DND-41 (cell line): ENCODE measurements around the gene EIF4H.

Source experiments
- ATAC-seq: fragments of 200-7000 bp; cut with Tn5 transposase; 3 replicates; pipeline ENCODE4 v1.9.1; 2021; ENCODE audit warnings: low read depth; ENCODE audit not compliant: insufficient read depth
- DNase-seq: peaks from one replicate; pipeline ENCODE4 v3.0.0-alpha.2; 2020
- H2AFZ ChIP-seq: 2 replicates; pipeline ENCODE4 v1.6.0; 2012; ENCODE audit warnings: low read depth, low read length
- H3K27ac ChIP-seq: 2 replicates; pipeline ENCODE4 v1.5.1; 2012; ENCODE audit warnings: low read length, inconsistent platforms
- H3K27me3 ChIP-seq: fragments of 200-600 bp; sonication (generic); 2 replicates; pipeline ENCODE4 v1.6.0; 2012; ENCODE audit warnings: low read length, mild to moderate bottlenecking, inconsistent platforms; ENCODE audit not compliant: insufficient read depth, poor library complexity
- H3K36me3 ChIP-seq: 2 replicates; pipeline ENCODE4 v1.5.1; 2012; ENCODE audit warnings: low read length, inconsistent platforms; ENCODE audit not compliant: insufficient read depth
- H3K4me1 ChIP-seq: 2 replicates; pipeline ENCODE4 v1.5.1; 2012; ENCODE audit warnings: mild to moderate bottlenecking, low read length; ENCODE audit not compliant: insufficient read depth
- H3K4me2 ChIP-seq: 2 replicates; pipeline ENCODE4 v1.6.0; 2012; ENCODE audit warnings: mild to moderate bottlenecking, moderate library complexity, low read length, inconsistent platforms; ENCODE audit not compliant: insufficient read depth
- H3K4me3 ChIP-seq, 2 experiments: fragments of 200-600 bp in 1 of 2; shearing (Covaris generic) in 1 of 2; 2 replicates each; pipeline ENCODE4 v1.5.1; 2012 to 2016; ENCODE audit warnings: inconsistent platforms in 2 of 2, low read length in 2 of 2, mild to moderate bottlenecking in 2 of 2, low read depth in 1 of 2, moderate library complexity in 1 of 2
- H3K79me2 ChIP-seq: 2 replicates; pipeline ENCODE4 v1.6.0; 2012; ENCODE audit warnings: low read length, inconsistent platforms; ENCODE audit not compliant: insufficient read depth
- H3K9ac ChIP-seq: 2 replicates; pipeline ENCODE4 v1.6.0; 2012; ENCODE audit warnings: low read depth, mild to moderate bottlenecking, inconsistent platforms, low read length, moderate library complexity
- H3K9me3 ChIP-seq: 2 replicates; pipeline ENCODE4 v1.5.1; 2012; ENCODE audit warnings: low read length, moderate library complexity, mild to moderate bottlenecking, inconsistent platforms; ENCODE audit not compliant: insufficient read depth, severe bottlenecking
- H4K20me1 ChIP-seq: 2 replicates; pipeline ENCODE4 v1.6.0; 2012; ENCODE audit warnings: low read length; ENCODE audit not compliant: insufficient read depth
- CTCF ChIP-seq: IDR thresholded peaks from 2 replicates; pipeline ENCODE4 v1.5.1; 2012; ENCODE audit warnings: borderline replicate concordance, low read length, moderate library complexity, mild to moderate bottlenecking; ENCODE audit not compliant: poor library complexity, severe bottlenecking; ENCODE audit errors: extremely low read depth
- EZH2 ChIP-seq: IDR thresholded peaks from 3 replicates; pipeline ENCODE4 v1.6.1; 2012; ENCODE audit warnings: borderline replicate concordance, low read depth, mild to moderate bottlenecking, moderate library complexity, low read length, inconsistent platforms; ENCODE audit not compliant: severe bottlenecking

Gene EIF4H

DNA sequence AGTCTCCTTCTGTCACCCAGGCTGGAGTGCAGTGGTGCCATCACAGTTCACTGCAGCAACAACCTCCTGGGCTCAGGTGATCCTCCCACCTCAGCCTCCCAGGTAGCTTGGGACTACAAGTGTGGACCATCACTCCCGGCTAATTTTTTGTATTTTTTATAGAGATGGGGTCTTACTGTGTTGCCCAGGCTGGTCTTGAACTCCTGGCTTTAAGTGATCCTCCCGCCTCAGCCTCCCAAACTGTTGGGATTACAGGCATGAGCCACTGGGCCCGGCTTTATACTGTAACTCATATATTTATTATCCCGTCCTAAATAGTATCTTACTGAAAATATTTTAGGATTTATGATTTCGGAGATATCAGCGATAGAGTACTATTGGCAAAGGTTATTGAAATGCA is 10.9 kb downstream of the EIF4H start:
- no peaks in the 10 kb centered on the region for H3K9me3 ChIP-seq
- H3K27ac ChIP-seq: no peak overlapping the region
- H3K79me2 ChIP-seq: peaks cover 100% of the 10 kb centered on the region
- DNase-seq (no peak), ATAC-seq (no peak)
- TF ChIP-seq CTCF (no peak), EZH2 (no peak)
- H3K4me1 ChIP-seq: peaks cover 23% of the 10 kb centered on the region; the same call in 1 of the 2 replicates
- H4K20me1 ChIP-seq: peaks cover 99% of the 10 kb centered on the region
- H3K27me3 ChIP-seq: no peaks in the 10 kb centered on the region
- no peak overlapping the region for H3K4me2 ChIP-seq
- no peak overlapping the region for H3K4me3 ChIP-seq
- H3K36me3 ChIP-seq: peaks cover 90% of the 10 kb centered on the region
- H3K9ac ChIP-seq: no peak overlapping the region
- H2AFZ ChIP-seq: no peak overlapping the region

DNA sequence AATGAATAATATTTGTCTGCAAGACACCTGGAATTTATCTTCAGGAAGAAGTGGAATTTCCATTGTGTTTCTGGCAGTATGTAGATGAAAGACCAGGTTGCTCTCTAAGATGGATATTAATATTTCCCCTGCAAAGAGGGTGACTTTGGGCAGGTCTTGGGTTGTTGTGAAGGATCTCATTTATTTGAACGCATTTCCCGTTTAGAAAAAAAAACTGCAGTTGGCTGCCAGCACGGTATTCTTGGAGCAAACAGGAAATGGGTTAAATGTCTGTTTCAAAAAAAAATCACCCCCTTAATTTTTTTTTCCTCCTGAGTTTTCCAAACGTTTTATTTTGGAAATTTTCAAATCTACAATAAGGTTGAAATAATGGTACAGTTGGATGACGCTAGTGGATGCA is 11.5 kb downstream of the EIF4H start:
- Histone ChIP-seq H3K4me1 (peaks cover 18% of the 10 kb centered on the region; the same call in 1 of the 2 replicates), H3K27me3 (no peaks in the 10 kb centered on the region), H3K9ac (no peak overlapping the region), H3K4me3 (no peak overlapping the region), H4K20me1 (peaks cover 97% of the 10 kb centered on the region), H3K79me2 (peaks cover 100% of the 10 kb centered on the region), H3K27ac (no peak overlapping the region), H3K9me3 (no peaks in the 10 kb centered on the region), H2AFZ (no peak overlapping the region), H3K36me3 (peaks cover 90% of the 10 kb centered on the region), H3K4me2 (no peak overlapping the region)
- ATAC-seq (no peak), DNase-seq (no peak)
- TF ChIP-seq EZH2: no peak
- no peak for TF ChIP-seq CTCF

- H3K9ac ChIP-seq: no peak overlapping the region
- H3K9me3 ChIP-seq: no peaks in the 10 kb centered on the region
- H3K27ac ChIP-seq: no peak overlapping the region
- no peak overlapping the region for H2AFZ ChIP-seq
- H3K79me2 ChIP-seq: peaks cover 92% of the 10 kb centered on the region
- no peak overlapping the region for H3K4me3 ChIP-seq
- peaks cover 95% of the 10 kb centered on the region for H3K36me3 ChIP-seq
- peaks cover 8% of the 10 kb centered on the region; the same call in 1 of the 2 replicates for H3K4me1 ChIP-seq
- TF ChIP-seq EZH2 (no peak), CTCF (no peak)
- no peak overlapping the region for H3K4me2 ChIP-seq
- no peak for ATAC-seq
- no peaks in the 10 kb centered on the region for H3K27me3 ChIP-seq
- DNase-seq: no peak
- H4K20me1 ChIP-seq: peaks cover 92% of the 10 kb centered on the region
Measured at GRCh38 chr7:74187915-74188675, 13.9 kb downstream of the EIF4H start.
